CD4-positive, alpha-beta T cell treated with Interferon gamma for 1 hour (primary cell): ENCODE results near the gene SAG.

Source experiments
- DNase-seq: peaks from one replicate; pipeline ENCODE4 v3.0.0-alpha.2; 2020

SAG gene

DNA sequence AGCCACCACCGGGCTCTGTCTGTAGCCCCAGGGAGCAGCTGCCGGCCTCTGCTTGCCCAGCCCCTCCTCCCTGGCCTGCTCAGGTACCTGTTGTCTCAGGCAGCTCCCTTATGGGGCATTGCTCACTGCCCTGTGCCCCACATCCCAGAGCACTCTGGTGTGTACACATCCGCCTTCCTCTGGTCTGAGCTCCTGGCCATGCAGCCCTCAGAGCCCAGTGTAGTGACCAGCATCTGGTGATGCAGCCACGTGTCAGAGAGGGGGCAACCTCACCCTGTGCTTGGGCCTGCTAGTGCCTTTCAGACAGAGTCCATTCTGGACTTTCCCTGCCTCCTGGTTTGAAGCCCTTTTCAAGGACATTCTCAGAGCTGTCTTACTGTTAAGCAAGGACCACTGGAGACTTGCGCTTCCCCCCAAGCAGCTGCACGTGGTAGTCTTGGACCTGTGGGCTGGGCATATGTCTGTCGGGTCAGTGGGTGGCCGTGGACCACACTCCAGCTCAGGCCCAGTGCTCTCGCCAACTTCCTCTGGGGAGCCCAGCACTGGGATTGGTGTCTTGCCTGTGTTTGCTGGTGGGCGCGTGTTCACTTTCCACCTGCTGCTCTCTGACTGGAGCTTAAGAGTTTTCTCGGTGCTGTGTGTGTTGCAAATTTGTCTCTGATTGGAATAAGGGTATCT is 77.3 kb downstream of the SAG start:
- no peak for DNase-seq

DNA sequence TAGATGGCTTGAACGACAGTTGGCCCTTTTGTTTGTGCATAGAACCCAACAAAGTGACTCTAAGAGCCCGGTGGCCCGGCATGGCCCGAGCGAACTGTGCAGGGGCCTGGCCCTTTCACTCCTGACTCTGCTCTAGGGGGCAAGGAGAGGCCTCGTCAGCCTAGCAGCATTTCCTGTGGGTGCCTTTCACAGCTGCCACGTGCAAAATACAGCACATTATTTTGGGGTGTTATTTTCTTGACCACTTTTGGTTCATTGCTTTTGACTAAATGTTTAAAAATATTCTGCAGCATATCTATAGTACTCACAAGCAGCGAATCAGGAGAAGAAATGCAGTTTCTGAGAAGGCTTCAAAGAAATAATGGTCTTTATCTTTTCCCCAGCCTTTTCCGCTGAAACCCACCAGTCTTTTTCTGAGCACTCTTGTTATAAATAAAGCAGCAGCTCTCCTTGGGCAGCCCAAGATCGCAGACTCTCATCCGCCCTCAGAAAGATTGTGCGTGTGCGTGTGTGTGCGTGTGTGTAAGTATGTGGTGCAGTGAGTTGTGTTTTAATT is 78.0 kb downstream of the SAG start:
- peak; percentile 43 for DNase-seq

DNA sequence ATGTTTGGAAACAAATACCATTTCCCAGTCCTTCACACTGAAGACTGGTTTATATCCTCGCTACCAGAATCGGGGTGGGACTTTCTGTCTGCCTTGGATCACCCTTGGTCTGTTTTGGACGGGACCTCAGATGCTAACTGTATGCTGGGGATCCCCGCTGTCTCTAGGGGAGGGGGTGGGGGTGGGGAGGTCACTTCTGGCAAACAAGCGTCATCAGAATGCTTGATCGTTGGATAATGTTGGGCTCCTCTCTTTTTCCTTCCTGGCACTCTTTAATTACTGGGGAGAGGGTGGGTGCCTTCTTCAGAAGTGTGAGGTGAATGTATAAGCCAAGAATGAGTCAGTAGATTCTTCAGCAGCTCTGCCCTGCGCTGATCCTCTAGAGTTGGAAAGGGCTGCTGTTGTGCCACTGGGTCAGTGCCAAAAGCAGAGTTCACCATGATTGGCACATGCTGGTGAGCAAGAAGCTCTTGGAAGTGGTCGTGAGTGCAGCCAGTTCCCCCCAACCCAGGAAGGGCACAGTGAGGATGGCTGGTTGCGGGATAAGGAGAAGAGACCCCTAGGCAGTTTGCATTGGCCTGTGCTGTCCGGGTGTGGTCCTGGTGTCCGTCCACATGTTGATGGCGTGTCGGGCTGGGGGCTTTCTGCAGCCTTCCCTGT is 78.9 kb downstream of the SAG start:
- DNase-seq, result no peak

DNA sequence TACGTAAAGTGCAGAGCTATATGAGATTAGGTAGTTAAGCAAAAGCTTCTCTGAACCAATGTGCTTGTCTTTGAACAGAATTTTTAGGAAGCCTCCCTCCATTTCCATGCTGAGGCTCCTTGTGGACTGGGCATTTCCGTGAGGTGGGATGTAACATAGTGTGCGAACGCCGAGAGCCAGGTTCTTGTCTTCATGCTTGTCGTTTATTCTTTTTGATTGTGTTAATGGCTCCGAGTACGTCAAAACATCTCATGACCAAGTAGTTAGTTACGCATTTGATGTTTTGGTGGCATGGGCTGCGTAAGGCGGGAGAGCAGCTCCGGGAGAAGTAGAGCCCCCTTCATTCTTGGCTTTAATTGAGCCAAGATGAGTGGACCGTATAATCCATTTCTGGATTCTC is 79.6 kb downstream of the SAG start:
- no peak for DNase-seq

GRCh38 chr2:233387667-233388528 is 80.3 kb downstream of the SAG start:
- no peak for DNase-seq

- no peak for DNase-seq
Measured at GRCh38 chr2:233389601-233390125, 82.0 kb downstream of the SAG start.

DNA sequence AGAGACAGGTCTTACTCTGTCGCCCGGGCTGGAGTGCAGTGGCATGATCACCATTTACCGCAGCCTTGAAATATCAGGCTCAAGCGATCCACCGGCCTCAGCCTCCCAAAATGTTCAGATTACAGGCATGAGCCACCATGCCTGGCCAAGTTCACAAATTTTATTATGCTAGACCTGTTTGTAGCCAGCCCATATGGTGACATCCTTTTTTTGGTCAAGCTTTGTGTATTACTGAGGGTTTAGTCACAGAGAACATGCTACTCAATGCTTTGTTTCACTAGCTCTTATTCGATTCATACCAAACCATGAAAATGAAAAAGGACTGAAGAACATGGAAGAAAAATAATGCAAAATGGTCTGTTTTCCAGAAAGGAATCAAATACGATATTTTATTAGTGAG is 88.1 kb downstream of the SAG start:
- no peak for DNase-seq
